ENCODE results near the gene DCAF5.
A peak's percentile ranks its signal among the peaks of the same experiment; 100 is the strongest.

Gene DCAF5

DNA sequence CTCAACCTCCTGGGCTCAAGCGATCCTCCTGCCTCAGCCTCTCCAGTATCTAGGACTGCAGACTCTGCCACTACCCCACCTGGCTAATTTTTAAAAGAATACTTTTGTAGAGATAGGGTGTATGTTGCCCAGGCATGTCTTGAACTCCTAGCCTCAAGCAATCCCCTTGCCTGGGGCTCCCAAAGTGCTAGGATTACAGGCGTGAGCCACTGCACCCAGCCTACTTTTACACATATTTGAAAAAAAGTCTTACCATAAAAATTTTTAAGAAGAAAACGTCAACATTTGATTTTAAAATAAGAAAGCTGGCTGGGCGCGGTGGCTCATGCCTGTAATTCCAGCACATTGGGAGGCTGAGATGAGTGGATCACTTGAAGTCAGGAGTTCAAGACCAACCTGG, 46.5 kb downstream of the DCAF5 start:
- POLR2A ChIA-PET = no interaction called here
- CTCF ChIA-PET = interaction anchor here (1.0 to 4.1 kb wide), 10 partner anchors 8 to 242 kb away, joined by 3 to 35 read pairs (median 9); no protein-coding TSS in a partner anchor
- no peak for DNase-seq (ENCODE audit: extremely low spot score)
- TF ChIP-seq, protein P1, sequence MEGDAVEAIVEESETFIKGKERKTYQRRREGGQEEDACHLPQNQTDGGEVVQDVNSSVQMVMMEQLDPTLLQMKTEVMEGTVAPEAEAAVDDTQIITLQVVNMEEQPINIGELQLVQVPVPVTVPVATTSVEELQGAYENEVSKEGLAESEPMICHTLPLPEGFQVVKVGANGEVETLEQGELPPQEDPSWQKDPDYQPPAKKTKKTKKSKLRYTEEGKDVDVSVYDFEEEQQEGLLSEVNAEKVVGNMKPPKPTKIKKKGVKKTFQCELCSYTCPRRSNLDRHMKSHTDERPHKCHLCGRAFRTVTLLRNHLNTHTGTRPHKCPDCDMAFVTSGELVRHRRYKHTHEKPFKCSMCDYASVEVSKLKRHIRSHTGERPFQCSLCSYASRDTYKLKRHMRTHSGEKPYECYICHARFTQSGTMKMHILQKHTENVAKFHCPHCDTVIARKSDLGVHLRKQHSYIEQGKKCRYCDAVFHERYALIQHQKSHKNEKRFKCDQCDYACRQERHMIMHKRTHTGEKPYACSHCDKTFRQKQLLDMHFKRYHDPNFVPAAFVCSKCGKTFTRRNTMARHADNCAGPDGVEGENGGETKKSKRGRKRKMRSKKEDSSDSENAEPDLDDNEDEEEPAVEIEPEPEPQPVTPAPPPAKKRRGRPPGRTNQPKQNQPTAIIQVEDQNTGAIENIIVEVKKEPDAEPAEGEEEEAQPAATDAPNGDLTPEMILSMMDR (IDR thresholded peaks at IDR 0.05; ENCODE audit: control extremely low read depth, extremely low read depth, low read depth, missing control alignments) = no peak

DNA sequence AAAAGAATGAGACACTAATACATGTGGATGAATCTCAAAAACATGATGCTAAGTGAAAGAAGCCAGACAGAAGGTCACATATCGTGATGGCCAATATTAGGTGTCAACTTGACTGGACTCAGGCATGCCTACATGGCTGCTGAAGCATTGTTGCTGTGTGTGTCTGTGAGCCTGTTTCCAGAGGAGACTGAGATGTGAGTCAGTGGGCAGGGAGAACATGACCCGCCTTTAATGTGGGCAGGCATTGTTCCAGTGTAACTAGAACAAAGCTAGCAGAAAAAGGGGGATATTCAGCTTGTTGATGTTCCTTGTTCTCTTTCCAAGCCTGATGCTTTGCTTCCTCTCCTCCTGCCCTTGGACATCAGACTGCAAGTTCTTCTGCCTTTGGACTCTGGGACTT, 47.6 kb downstream of the DCAF5 start:
- ChIA-PET CTCF (interaction anchor here (1.3 kb wide), 1 partner anchor 261 kb away, joined by 5 read pairs; no protein-coding TSS in a partner anchor), POLR2A (no interaction called here)
- TF ChIP-seq, protein P1 (IDR thresholded peaks at IDR 0.05; ENCODE audit: control extremely low read depth, extremely low read depth, low read depth, missing control alignments) = no peak
- no peak for DNase-seq (ENCODE audit: extremely low spot score)

DNA sequence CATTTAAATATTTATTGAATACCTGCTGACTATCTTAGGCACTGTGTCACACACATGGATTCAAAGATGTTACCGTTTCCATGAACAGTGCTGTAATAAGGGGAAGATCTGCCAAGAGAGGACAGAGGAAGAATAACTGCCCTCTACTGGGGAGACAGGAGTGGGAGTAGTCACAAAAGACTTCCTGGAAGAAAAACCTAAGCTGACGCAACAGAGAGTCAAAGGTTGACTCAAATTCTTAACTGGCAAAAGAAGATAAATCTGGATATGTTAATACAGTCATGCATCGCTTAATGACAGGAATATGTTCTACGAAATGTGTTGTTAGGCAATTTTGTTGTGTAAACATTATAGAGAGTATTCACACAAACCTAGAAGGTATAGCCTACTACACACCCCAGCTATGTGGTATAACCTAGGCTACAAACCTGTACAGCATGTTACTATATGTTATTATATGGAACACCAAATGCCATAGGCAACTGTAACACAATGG, 51.5 kb downstream of the DCAF5 start:
- ChIA-PET POLR2A (no interaction called here), CTCF (interaction anchor here (0.6 to 3.8 kb wide), 4 partner anchors 29 to 238 kb away, joined by 3 to 27 read pairs (median 4); no protein-coding TSS in a partner anchor)
- TF ChIP-seq, protein P1 (IDR thresholded peaks at IDR 0.05; ENCODE audit: control extremely low read depth, extremely low read depth, low read depth, missing control alignments) = peak; percentile 21
- DNase-seq (ENCODE audit: extremely low spot score) = peak; percentile 15

DNA sequence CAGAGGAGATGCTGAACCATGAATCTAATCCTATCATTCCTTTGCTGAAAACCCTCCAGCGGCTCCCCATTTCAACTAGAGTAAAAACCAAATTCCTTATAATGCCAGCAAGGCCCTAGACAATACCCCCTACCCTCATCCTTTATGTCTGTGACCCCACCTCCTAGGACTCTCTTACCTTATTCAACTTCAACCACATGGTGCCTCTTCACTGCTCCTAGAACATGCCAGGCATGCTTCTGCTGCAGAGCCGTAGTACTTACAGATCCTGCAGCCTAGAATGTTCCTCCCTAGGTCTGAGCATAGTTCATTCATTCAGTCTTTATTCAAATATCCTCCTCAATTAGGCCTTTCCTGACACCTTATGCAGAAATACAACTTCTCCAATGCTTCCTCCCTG, 54.9 kb downstream of the DCAF5 start:
- ChIA-PET POLR2A (no interaction called here), CTCF (interaction anchor here (1.2 to 2.4 kb wide), 2 partner anchors 9 to 185 kb away, joined by 4 to 8 read pairs; no protein-coding TSS in a partner anchor)
- TF ChIP-seq, protein P1 (IDR thresholded peaks at IDR 0.05; ENCODE audit: control extremely low read depth, extremely low read depth, low read depth, missing control alignments) = no peak
- DNase-seq (ENCODE audit: extremely low spot score) = no peak

DNA sequence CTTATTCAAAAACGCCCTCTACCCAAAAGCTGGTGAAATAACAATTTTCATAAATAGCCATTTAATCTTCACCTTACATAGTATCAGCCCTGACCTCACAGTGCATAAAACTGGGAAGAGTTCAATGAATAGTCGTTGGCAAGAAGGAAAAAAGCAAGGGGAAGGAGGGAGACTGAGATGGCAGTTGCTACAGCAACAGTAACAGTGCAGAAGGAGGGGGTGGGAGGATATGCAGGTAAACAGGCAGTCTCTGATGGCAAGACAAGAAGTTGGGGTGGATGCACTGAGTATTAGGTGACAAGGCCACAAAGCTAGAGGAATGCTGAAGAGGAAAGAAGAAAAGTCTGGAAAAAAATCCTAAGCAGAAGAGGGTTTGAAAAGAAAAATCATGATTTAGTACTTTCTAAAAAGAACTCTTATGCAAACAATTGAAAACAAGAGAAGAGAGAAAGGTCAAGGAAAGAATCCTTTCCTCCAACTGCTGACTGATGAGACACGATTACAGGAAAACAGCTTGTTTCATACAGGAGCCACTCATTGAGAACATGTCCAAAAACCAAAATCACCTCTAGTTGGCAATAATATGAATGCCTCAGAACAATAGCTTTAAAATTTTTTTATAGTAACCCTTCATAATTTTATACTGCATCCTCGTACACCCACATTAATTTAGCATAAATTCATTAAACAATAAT, 56.0 kb downstream of the DCAF5 start:
- TF ChIP-seq, protein P1 (IDR thresholded peaks at IDR 0.05; ENCODE audit: control extremely low read depth, extremely low read depth, low read depth, missing control alignments) = no peak
- ChIA-PET CTCF (interaction anchor here (1.0 to 2.4 kb wide), 3 partner anchors 10 to 186 kb away, joined by 3 to 8 read pairs (median 4); no protein-coding TSS in a partner anchor), POLR2A (interaction anchor here (0.7 kb wide), 1 partner anchor 175 kb away, joined by 3 read pairs; no protein-coding TSS in a partner anchor)
- no peak for DNase-seq (ENCODE audit: extremely low spot score)

DNA sequence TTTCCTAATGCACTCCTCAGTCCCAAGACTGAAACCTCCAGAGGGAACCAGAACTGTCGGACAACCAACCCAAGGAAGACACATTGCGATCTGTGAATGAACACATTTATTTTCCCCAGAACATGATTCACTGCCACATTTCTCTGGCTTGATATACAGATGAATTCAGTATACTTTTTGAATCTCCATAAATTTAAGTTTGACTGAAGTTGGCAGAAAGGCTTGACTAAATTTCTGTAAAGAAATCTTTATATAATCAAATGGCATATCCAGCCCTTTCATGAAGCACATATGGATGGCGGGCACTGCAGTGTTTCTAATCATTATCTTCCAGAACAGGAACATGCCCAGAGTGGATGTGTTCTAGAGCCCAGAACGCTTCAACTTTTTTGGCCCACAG, 56.7 kb downstream of the DCAF5 start:
- ChIA-PET CTCF (interaction anchor here (1.0 kb wide), 1 partner anchor 185 kb away, joined by 3 read pairs; no protein-coding TSS in a partner anchor), POLR2A (interaction anchor here (0.7 kb wide), 1 partner anchor 174 kb away, joined by 3 read pairs; no protein-coding TSS in a partner anchor)
- DNase-seq (ENCODE audit: extremely low spot score) = no peak
- TF ChIP-seq, protein P1 (IDR thresholded peaks at IDR 0.05; ENCODE audit: control extremely low read depth, extremely low read depth, low read depth, missing control alignments) = no peak
